Kidney glomerular epithelial cell (primary cell): ENCODE results near the gene IL36B.
"Not testable (repeated sequence)": the region's sequence is repeated elsewhere in the genome, so short reads cannot be mapped to it uniquely, and the experiment has no call there.

Source experiments
- DNase-seq: peaks from one replicate; lab custom pipeline; 2025; lab: John Stamatoyannopoulos, UW

The IL36B gene

GRCh38 chr2:113052396-113052917 is at the start of gene IL36B:
IL36B (minus strand) TSS chr2:113052867.
- no peak for DNase-seq

GRCh38 chr2:113102133-113102532 is 49.5 kb upstream of the IL36B start:
- no peak for DNase-seq

DNA sequence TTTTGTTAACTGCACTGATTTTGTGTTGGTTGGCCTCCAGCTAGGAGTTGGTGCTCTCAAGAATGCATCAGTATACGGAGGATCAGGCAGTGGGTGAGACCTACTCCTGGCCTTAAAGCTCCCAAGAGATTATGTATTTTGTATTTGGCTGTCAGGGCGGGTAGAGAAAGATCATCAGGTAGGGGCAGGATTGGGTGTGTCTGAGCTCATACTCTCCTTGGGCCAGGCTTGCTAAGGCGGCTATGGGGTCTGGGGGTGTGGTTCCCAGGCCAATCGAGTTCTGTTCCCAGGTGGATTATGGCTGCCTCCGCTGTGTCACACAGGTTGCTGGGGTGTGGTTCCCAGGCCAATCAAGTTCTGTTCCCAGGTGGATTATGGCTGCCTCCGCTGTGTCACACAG is 45.9 kb upstream of the IL36B start:
- DNase-seq, result no peak

- no peak for DNase-seq
Measured at GRCh38 chr2:113098041-113098440, 45.4 kb upstream of the IL36B start.

DNA sequence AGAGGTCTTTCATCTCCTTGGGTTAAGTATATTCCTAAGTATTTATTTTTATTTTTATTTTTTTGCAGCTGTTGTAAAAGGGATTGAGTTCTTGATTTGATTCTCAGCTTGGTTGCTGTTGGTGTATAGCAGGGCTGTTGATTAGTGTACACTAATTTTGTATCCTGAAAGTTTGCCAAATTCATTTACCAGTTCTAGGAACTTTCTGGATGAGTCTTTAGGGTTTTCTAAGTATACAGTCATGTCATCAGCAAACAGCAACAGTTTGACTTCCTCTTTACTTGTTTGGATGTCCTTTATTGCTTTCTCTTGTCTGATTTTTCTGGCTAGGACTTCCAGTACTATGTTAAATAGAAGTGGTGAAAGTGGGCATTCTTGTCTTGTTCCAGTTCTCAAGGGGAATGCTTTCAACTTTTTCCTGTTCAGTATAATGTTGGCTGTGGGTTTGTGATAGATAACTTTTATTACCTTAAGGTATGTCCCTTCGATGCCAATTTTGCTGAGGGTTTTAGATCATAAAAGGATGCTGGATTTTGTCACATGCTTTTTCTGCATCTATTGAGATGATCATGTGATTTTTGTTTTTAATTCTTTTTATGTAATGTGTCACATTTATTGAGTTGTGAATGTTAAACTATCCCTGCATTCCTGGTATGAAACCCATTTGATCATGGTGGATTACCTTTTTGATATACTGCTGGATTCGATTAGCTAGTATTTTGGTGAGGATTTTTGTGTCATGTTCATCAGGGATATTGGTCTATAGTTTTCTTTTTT is 44.4 kb upstream of the IL36B start:
- DNase-seq, result not testable (repeated sequence)

GRCh38 chr2:113096306-113096705 is 43.6 kb upstream of the IL36B start:
- not testable (repeated sequence) for DNase-seq

GRCh38 chr2:113093613-113093977 is 40.9 kb upstream of the IL36B start:
- DNase-seq, result no peak

DNA sequence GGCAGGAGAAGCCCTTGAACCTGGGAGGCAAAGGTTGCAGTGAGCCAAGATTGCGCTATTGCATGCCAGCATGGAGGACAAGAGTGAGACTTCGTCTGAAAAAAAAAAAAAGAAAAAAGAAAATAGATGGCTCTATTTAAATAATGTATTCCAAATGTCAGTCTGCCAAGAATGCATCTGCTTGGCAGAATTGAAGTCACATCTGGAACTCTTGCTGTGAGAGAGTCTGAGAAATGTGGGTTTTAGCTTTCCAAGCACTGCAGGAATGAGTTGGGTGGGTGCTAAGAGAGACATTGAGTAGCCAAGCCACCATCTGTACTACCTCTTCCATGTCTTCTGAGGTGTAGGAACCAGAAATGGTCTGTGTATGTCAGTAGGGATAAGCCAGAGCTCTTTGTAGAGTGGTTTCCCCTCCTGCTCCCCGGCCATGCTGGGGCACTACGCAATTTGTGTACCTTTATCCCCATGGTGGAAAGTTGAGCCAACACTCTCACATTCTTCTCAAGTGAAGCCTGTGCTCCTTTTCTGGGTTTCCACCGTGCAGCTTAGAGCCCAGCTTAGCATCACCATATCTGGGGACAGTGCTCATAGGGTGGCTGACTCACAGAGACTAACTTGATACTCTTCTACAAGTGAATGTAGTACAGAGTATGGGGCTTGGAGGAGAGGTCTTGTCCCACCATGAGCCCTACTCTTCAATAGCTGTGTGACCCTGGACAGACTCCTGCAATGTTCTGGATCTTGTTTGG is 40.4 kb upstream of the IL36B start:
- no peak for DNase-seq

DNA sequence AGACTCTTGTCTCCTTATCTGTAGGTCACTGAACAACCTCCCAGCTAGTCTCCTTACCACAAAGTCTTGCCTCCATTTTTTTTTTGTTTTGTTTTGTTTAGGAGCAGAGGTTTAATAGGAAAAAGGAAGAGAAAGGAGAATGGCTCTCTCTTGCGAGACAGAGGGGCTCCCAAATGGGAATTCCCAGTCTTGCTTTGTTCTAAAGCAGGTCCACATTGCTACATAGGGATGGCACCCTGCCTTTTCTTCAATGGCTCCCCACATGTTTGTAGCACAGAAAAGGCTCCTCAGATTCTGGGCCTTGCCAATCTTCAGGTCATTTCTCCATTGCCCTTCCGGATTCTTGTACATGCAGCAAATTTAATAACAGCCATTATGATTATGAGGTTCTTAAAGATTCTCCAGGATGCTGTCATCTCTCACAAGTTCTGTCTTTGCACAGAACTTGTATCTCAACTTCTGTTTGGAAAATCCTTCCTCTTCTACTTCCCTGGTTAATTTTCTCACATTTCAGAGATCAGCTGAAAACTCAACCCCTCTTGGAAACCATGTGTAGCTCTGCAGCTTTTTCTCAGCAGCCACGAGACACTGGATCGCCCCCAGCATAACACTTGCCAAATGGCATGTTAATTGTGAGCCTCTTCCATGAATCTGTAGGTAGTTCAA is 38.7 kb upstream of the IL36B start:
- DNase-seq, result no peak

GRCh38 chr2:113089916-113090315 is 37.2 kb upstream of the IL36B start:
- no peak for DNase-seq

DNA sequence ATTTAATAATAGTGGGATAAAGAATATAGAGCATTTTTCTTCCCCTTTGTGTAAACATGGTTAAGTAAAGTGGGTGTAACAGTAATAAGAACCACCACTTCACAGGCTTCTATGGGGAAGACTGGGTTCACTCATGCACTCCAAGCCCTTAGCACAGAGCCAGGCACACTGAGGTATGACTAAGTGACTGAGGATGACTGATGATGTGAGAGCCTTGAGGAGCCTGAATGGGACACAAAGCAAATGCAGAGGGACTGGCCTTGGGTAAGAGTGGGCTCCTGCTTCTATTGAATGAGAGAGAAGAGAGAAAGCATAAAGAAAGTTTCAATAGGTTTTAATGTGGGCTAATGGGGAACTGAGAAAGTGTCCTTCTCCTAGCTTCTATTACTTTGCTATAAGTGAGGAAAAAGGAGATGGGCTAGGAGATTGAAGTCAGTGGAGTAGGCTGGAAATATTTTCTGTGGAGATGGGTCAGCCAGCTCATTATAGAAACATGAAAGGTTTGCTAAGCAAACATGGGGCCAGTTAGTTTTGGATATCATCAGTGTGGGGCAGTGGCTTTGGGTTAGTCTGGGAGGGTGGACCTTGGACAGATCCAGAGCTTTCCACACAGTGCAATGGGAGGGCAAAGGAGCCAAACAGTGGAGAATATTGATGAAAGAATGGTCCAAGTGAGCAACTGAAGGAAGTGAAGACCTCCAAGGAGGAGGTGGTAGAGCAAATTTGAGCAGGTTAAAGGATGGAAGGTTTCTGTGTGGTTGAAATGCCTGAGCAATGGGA is 35.7 kb upstream of the IL36B start:
- DNase-seq, result no peak

- no peak for DNase-seq
Measured at GRCh38 chr2:113085542-113085941, 32.9 kb upstream of the IL36B start.

GRCh38 chr2:113084249-113085000 is 31.8 kb upstream of the IL36B start:
- DNase-seq, result no peak

GRCh38 chr2:113083296-113083695 is 30.6 kb upstream of the IL36B start:
- DNase-seq, result no peak

GRCh38 chr2:113081488-113082210 is 29.0 kb upstream of the IL36B start:
- no peak for DNase-seq

DNA sequence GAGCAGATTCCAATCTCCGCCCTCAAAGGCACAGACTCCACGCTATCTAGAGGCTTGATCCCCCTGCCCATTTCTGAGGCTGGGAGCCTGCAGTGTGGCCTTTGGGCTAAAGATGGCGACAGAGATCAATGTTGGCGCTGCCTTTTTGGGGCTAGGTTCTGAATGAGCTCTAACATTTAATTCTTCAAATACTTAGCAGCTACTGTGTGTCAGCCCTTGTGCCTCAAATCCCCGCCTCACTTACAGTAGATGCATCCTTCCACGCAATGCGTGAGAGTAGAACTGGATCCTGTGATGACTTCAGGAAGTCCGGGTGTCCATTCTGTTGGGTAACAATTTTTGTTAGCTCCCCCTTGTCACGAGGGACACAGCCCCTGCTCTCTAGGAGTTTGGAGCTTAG is 27.5 kb upstream of the IL36B start:
- DNase-seq, result no peak

GRCh38 chr2:113079131-113079530 is 26.5 kb upstream of the IL36B start:
- DNase-seq, result no peak

DNA sequence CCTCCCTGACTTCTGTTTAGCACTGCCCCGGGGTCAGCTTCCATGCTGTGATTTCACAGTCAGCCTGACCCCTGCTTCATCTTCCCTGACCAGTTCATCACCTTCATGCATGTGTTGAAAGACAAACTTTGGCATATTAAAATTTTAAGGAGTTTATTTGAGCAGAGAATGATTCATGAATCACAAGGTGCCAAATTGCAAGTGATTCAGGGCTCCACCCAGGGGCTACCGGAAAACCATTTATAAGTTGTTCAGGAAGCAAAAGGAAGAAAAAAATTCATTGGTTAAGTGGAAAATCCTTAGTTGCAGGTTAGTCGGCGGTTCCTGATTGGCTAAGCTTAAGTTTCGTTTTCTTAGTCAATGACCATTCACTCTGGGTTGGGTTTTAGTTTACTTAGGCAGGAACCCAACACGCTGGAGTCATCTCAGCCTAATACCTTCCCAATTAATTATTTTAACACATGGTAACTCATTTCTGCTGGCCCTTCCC is 25.7 kb upstream of the IL36B start:
- peak; percentile 74 for DNase-seq

DNA sequence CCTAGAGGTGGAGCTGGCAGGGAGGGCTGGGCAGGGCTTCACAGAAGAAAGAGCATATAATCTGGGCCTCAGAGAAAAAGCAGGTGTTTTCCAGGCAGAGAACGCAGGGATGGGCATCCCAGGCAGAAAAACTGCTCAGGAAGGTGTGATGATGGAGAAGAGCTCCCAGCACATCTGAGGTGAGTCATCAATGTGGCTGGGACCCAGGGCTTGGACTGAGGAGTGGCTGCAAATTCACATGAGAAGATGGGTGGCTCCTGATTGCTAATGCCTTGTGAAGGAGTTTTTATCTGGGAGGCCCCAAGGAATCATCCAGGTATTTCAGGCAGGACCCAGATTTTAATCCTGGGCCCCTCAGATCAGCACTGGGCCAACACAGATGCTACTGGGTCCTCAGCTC is 25.3 kb upstream of the IL36B start:
- DNase-seq, result peak; percentile 8

DNA sequence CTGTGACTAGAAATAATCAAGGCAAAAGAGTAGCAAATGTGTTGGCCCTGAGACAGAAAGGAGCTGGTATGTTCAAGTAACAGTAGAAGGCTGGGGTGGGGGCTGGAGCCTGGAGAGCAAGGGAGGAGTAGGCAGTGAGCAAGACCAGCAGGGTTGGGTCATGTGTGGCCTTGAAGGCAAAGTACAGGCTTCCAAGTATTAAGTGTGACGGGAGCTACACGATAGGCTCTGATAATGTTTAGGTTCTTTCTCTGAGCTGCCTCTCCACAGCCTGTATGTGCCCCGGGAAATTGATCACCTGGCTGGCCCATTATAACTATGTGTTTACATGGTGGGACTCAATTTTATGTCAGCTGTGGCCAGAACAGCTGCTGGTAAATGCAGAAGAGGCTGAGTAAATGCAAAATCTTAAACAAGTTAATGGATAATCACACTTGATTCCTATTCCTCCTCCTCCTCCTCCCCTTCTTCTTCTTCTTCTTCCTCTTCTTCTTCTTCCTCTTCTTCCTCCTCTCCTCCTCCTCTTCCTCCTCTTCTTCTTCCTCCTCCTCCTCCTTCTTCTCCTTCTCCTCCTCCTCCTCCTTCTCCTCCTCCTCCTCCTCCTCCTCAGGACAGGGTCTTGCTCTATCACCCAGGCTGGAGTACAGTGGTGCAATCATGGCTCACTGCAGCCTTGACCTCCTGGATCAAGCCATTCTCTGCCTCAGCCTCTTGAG is 24.4 kb upstream of the IL36B start:
- DNase-seq, result no peak
